DND-41 (cell line): ENCODE data around the gene PADI2.

Source experiments
- ATAC-seq: fragments of 200-7000 bp; cut with Tn5 transposase; 3 replicates; pipeline ENCODE4 v1.9.1; 2021; ENCODE audit warnings: low read depth; ENCODE audit not compliant: insufficient read depth
- DNase-seq: peaks from one replicate; pipeline ENCODE4 v3.0.0-alpha.2; 2020
- H2AFZ ChIP-seq: 2 replicates; pipeline ENCODE4 v1.6.0; 2012; ENCODE audit warnings: low read depth, low read length
- H3K27ac ChIP-seq: 2 replicates; pipeline ENCODE4 v1.5.1; 2012; ENCODE audit warnings: low read length, inconsistent platforms
- H3K27me3 ChIP-seq: fragments of 200-600 bp; sonication (generic); 2 replicates; pipeline ENCODE4 v1.6.0; 2012; ENCODE audit warnings: low read length, mild to moderate bottlenecking, inconsistent platforms; ENCODE audit not compliant: insufficient read depth, poor library complexity
- H3K36me3 ChIP-seq: 2 replicates; pipeline ENCODE4 v1.5.1; 2012; ENCODE audit warnings: low read length, inconsistent platforms; ENCODE audit not compliant: insufficient read depth
- H3K4me1 ChIP-seq: 2 replicates; pipeline ENCODE4 v1.5.1; 2012; ENCODE audit warnings: mild to moderate bottlenecking, low read length; ENCODE audit not compliant: insufficient read depth
- H3K4me2 ChIP-seq: 2 replicates; pipeline ENCODE4 v1.6.0; 2012; ENCODE audit warnings: mild to moderate bottlenecking, moderate library complexity, low read length, inconsistent platforms; ENCODE audit not compliant: insufficient read depth
- H3K4me3 ChIP-seq, 2 experiments: fragments of 200-600 bp in 1 of 2; shearing (Covaris generic) in 1 of 2; 2 replicates each; pipeline ENCODE4 v1.5.1; 2012 to 2016; ENCODE audit warnings: inconsistent platforms in 2 of 2, low read length in 2 of 2, mild to moderate bottlenecking in 2 of 2, low read depth in 1 of 2, moderate library complexity in 1 of 2
- H3K79me2 ChIP-seq: 2 replicates; pipeline ENCODE4 v1.6.0; 2012; ENCODE audit warnings: low read length, inconsistent platforms; ENCODE audit not compliant: insufficient read depth
- H3K9ac ChIP-seq: 2 replicates; pipeline ENCODE4 v1.6.0; 2012; ENCODE audit warnings: low read depth, mild to moderate bottlenecking, inconsistent platforms, low read length, moderate library complexity
- H3K9me3 ChIP-seq: 2 replicates; pipeline ENCODE4 v1.5.1; 2012; ENCODE audit warnings: low read length, moderate library complexity, mild to moderate bottlenecking, inconsistent platforms; ENCODE audit not compliant: insufficient read depth, severe bottlenecking
- H4K20me1 ChIP-seq: 2 replicates; pipeline ENCODE4 v1.6.0; 2012; ENCODE audit warnings: low read length; ENCODE audit not compliant: insufficient read depth
- EZH2 ChIP-seq: IDR thresholded peaks from 3 replicates; pipeline ENCODE4 v1.6.1; 2012; ENCODE audit warnings: borderline replicate concordance, low read depth, mild to moderate bottlenecking, moderate library complexity, low read length, inconsistent platforms; ENCODE audit not compliant: severe bottlenecking
- TF ChIP-seq, protein P1 (sequence below): IDR thresholded peaks from 2 replicates; pipeline ENCODE4 v1.5.1; 2012; ENCODE audit warnings: borderline replicate concordance, low read length, moderate library complexity, mild to moderate bottlenecking; ENCODE audit not compliant: poor library complexity, severe bottlenecking; ENCODE audit errors: extremely low read depth

The PADI2 gene

DNA sequence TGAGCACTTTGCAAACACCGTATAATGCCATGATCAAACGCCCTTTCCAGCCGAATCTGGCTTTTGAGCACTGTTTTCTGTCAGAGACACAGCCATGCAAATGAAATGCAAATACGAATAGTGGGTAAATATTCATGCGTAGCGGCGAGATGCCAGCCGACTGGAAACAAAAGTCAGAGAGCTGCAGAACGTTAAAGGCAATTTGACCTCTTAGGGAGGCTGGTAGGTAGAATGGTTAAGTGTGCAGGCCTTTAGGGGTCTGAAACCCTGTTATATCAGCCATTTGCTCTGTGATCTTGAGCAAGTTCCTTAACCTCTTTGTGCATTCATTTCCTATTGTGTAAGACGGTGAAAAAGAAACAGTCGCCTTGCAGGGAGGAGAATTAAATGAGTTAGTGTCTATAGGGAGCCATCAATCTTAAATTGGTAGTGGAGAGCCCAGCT, 58.9 kb downstream of the PADI2 start:
- H3K9ac ChIP-seq, result no peak overlapping the region
- no peaks in the 10 kb centered on the region for H3K27me3 ChIP-seq
- ATAC-seq (no peak), DNase-seq (no peak)
- H3K27ac ChIP-seq, result no peak overlapping the region
- H4K20me1 ChIP-seq, result no peaks in the 10 kb centered on the region
- peaks cover 3% of the 10 kb centered on the region for H3K9me3 ChIP-seq
- no peaks in the 10 kb centered on the region for H3K79me2 ChIP-seq
- H3K4me2 ChIP-seq, result no peak overlapping the region
- no peak overlapping the region for H3K4me3 ChIP-seq
- H3K36me3 ChIP-seq, result no peaks in the 10 kb centered on the region
- TF ChIP-seq EZH2, result no peak
- TF ChIP-seq, protein P1, sequence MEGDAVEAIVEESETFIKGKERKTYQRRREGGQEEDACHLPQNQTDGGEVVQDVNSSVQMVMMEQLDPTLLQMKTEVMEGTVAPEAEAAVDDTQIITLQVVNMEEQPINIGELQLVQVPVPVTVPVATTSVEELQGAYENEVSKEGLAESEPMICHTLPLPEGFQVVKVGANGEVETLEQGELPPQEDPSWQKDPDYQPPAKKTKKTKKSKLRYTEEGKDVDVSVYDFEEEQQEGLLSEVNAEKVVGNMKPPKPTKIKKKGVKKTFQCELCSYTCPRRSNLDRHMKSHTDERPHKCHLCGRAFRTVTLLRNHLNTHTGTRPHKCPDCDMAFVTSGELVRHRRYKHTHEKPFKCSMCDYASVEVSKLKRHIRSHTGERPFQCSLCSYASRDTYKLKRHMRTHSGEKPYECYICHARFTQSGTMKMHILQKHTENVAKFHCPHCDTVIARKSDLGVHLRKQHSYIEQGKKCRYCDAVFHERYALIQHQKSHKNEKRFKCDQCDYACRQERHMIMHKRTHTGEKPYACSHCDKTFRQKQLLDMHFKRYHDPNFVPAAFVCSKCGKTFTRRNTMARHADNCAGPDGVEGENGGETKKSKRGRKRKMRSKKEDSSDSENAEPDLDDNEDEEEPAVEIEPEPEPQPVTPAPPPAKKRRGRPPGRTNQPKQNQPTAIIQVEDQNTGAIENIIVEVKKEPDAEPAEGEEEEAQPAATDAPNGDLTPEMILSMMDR, result no peak
- H2AFZ ChIP-seq, result no peak overlapping the region
- H3K4me1 ChIP-seq, result no peaks in the 10 kb centered on the region

DNA sequence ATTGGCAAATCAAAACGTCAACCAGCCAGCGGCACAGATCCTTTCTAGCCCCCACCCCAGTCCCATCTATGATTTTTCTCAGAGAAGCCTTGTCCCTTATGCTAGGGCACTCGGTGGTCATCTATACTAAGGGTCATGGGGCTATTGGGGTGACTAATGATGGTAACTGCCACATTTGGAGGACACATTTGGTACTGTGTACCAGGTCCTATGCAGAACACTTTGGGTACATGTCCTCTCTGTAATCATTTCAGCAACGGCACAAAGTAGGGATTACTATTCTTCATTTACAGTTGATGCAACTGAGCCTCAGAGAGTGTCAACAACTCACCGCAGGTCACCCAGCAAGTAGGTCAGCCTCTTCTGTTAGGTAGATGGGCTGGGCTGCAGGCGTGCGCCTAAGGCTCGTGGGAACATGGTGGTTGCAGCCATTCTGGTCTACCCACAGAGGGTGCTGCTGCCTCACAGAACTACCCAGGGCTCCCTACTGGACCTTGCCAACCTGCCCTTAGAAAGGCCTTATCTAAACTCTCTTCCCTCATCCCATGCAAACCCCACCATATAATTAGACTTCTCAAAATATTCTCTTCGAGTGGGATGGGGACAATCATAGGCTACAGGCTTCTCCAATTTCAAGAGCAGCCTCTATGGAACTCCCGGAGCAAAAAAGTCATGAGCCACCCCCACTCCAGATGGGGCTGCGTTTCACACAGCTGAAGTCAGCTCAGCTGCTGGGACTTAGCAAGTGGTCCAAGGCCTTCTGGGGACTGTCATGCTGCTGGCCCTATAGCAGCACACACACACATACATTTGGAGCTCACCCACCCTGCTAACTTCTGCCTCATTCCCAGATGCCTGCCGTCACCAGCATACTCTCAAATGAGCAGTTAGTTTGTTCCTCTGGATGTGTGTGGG, 59.6 kb downstream of the PADI2 start:
- Histone ChIP-seq H3K4me3 (no peak overlapping the region), H3K36me3 (no peaks in the 10 kb centered on the region), H3K9ac (no peak overlapping the region), H3K4me1 (no peaks in the 10 kb centered on the region), H3K79me2 (no peaks in the 10 kb centered on the region), H3K9me3 (no peaks in the 10 kb centered on the region), H3K27me3 (no peaks in the 10 kb centered on the region), H3K4me2 (no peak overlapping the region), H2AFZ (no peak overlapping the region), H3K27ac (no peak overlapping the region), H4K20me1 (no peaks in the 10 kb centered on the region)
- peak; percentile 25 for DNase-seq
- no peak for TF ChIP-seq EZH2
- TF ChIP-seq, protein P1, result peak; percentile 55
- peak; percentile 65 for ATAC-seq

DNA sequence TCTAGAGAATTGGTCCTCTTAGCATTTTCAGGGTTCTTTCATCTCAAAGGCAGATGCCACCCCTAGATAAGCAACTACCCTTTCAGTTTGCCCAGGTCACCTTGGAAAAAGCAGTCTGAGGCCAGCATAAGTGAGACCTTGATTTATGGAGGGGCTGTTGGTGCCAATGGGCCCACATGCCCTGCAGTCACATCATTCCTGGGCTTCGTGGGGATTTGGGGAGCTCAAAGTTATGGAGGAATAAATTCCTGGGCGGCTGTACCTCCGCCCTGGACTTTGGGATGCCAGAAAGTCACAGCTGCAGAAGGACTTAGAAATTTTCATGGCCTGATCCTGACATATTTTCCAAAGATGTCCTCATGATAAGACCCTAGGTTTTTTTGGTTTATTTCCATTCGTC, 62.7 kb downstream of the PADI2 start:
- no peak overlapping the region for H3K4me3 ChIP-seq
- TF ChIP-seq, protein P1, result no peak
- H3K27ac ChIP-seq, result no peak overlapping the region
- no peaks in the 10 kb centered on the region for H3K9me3 ChIP-seq
- no peak overlapping the region for H3K9ac ChIP-seq
- 0 out of 2 replicates have a peak, but pooled peaks cover 3% of the 10 kb centered on the region for H3K36me3 ChIP-seq
- no peaks in the 10 kb centered on the region for H3K27me3 ChIP-seq
- ATAC-seq, result no peak
- H3K4me1 ChIP-seq, result peaks cover 14% of the 10 kb centered on the region
- no peak overlapping the region for H3K4me2 ChIP-seq
- H2AFZ ChIP-seq, result no peak overlapping the region
- DNase-seq, result no peak
- H3K79me2 ChIP-seq, result peaks cover 23% of the 10 kb centered on the region
- H4K20me1 ChIP-seq, result 0 out of 2 replicates have a peak, but pooled peaks cover 3% of the 10 kb centered on the region
